Activated CD4-positive, alpha-beta T cell treated with anti-CD3 and anti-CD28 coated beads for 24 hours (primary cell): ENCODE measurements around the gene EME2.

ENCODE experiments used
- DNase-seq, 2 donors: peaks; one replicate each; pipeline ENCODE4 v3.0.0-alpha.2; 2020; ENCODE audit warnings: low read depth in 2 of 2

The EME2 gene

DNA sequence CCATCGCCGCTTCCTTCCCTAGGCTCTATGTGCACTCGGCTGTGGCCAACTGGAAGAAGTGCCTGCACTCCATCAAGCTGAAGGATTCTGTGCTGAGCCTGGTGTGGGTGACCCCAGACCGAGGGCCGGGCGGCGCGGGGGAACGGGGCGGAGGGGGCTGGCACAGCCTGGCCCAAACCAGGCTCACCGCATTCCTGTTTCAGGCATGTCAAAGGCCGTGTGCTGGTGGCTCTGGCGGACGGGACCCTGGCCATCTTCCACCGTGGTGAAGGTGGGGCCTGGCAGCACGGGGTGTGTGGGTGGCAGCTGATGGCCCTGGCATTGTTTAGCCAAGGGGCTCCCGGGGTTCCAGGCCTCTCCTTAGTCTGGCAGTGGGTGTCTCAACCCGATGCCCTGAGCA, 5.9 kb upstream of the EME2 start:
- DNase-seq: no peak

DNA sequence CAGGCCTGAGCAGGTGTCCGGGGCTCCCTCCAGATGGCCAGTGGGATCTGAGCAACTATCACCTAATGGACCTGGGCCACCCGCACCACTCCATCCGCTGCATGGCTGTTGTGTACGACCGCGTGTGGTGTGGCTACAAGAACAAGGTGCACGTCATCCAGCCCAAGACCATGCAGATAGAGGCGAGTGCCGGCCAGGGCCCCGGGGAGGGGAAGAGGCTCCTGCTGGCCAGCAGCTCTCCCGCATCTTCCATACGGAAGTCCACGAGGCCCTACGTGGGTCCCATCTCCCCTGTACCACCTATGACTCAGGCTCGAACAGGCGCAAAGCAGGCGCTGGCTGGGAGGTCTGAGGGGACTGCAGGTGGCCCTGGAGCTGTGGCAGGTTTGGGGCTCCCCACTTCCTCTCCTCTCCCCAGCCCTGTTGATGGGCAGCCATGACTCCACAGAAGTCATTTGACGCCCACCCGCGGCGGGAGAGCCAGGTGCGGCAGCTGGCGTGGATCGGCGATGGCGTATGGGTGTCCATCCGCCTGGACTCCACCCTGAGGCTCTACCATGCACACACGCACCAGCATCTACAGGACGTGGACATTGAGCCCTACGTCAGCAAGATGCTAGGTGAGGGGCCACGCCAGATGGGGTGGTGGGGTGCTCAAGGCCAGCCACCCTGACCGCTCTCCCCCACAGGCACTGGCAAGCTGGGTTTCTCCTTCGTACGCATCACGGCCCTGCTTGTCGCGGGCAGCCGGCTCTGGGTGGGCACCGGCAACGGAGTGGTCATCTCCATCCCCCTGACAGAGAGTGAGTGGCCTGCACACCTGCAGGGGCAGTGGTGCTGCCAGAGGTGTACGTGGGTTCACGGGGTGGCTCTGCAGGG, 5.3 kb upstream of the EME2 start:
- DNase-seq: no peak

DNA sequence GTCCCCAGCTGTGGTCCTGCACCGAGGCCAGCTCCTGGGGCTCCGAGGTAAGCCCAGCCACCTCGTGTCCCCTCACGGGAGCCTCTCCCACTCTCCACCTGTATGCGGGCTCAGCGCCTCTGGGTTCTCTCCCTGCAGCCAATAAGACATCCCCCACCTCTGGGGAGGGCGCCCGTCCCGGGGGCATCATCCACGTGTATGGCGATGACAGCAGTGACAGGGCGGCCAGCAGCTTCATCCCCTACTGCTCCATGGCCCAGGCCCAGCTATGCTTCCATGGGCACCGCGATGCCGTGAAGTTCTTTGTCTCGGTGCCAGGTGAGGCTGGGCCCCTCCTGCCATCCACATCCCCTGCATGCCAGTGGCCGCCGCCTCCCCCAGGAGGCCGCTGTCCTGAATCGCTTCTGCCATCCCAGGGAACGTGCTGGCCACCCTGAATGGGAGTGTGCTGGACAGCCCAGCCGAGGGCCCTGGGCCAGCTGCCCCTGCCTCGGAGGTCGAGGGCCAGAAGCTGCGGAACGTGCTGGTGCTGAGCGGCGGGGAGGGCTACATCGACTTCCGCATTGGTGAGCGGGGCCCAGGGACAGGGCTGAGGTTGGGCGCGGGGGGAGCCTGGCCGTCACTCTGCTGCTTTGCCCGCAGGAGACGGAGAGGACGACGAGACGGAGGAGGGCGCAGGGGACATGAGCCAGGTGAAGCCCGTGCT, 4.4 kb upstream of the EME2 start:
- no peak for DNase-seq

DNA sequence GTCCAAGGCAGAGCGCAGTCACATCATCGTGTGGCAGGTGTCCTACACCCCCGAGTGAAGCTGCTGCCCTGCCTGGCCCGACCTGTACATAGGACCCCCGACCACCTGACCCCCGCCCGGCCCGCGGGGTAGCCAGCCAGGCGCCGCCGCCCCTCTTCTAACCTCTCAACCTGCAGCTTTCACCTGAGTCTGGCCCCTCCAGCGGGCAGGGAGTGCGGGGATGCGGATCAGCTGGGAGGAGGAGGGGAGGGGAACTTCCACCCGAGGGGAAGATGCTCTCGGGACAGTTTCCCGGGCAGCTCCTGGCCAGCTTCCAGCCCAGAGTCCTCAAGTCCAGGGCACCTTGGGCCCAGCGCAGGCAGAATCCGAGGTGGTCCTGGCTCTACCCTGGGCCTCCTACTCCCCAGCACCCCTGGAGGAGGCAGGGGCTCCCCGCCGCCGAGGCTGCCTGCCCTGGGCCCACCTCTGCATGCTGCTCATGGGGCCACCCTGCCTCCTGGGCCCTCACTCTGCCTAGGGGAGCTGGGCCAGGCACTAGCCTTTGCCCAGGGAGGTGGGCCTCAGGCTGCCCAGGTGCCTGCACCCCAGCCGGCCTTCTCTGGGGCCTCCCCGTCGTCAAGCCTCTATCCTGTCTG, 3.7 kb upstream of the EME2 start:
- DNase-seq: no peak

DNA sequence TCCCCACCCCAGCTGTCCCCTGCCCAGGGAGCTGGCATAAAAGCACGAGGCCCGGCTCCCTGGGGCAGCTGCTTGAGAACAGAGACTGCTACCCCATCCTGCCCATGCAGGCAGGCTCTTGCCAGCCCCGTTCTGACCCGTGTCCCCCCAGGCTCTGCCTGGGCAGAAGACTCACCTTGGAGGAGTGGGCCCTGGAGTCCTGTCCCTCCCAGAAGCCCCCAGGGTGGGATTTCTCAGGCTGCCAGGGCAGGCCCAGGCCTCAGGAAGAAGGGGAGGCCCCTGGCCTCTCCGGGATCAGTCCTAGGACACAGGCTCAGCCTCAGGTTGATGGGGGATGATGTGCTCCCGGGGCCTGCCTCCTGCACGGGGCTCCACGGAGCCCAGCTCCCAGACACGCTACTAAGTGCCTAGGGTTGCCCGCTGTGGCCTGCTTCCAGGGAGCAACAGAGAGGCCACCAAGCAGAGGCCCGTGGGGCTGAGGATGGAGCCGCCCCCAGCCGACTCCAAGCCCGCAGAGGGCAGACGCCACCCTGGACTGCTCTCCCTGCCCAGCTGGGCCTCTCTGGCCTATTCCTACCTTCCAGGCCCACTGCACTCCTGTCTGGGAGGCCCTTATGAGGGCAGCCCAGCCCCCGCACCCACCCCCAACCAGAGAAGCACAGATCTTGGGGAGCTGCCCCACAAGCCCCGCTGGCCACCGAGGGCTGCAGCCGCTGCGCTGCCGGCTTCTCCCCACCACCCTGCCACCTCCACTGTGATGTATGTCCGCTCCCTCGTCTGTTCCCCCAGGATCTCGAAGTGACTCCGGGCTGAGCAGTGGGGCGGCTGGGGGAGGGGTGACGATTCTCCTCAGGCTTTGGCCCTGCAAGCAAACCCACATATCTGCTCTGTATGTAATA, 3.0 kb upstream of the EME2 start:
- DNase-seq: no peak

DNA sequence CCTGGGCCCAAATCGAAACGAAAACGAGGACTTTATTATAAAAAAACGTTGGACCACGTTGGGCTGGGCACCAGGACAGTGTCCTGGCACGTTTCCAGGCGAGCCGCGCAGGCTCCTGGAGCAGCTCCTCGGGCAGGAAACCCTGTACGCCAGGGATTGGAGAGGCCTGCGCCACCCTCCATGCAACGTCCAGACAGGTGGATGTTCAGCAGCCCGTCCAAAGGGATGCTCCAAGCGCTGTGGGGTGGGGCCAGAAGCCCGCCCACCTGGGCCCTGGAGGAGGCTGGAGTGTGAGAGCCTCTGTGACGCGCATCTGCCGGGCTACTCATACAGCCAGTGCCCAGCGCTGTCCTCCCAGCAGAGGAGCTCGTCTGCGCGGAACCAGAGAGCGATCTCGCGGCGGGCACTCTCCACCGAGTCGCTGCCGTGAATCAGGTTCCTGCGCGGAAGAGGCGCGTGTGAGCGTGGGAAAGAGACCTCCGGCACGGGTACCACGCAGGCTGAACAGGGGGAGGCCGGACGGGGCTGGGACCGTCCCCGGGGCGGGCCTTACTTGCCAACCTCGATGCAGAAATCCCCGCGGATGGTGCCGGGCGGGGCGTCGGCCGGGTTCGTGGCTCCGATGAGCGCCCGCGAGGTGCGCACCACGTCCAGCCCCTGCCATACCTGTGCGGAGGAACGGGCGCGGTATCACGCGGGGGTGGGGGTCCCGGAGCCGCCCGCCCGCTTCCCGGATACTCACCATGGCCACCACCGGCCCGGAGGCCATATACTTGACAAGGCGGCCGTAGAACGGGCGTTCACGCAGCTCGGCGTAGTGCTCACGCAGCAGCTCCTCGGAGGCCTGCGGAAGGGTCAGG, 2.1 kb upstream of the EME2 start:
- DNase-seq: peak in 1 of 2 donors; percentile 53

DNA sequence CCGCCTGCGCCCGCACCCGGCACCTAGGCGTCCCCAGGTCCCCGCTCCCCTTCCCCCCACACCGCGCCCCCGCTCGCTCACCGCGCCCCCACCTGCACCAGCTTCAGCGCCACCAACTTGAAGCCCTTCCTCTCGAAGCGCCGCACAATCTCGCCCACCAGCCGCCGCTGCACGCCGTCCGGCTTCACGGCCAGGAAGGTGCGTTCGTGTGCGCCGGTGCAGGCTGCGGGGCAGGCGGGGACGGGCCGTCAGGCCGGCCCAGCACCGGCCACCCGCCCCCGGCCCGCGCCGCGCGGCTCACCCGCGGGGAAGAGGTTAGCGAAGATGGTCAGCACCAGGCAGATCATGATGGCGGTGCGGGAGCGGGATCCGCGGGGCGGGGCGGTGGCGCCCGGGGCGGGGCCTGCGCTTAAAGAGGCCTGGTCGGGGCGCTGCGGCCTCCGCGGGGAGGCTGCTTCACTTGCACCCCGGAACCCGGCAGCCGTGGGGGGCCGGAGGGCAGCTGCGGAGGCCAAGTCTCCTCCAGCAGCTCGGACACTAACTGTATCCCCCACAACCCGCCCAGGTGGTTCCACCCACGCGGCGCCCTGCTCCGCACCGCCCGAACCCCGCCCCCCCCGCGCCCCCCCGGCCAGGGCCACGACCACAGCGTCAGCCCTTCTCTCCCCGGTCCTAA, 1.3 kb upstream of the EME2 start, which contains the start of gene NME3:
Gene NME3 (minus strand): TSS at position 356 of the 676 bp plus-strand sequence. CDS start 9 bp downstream, at position 347.
- DNase-seq: peak; percentile 66 to 69

DNA sequence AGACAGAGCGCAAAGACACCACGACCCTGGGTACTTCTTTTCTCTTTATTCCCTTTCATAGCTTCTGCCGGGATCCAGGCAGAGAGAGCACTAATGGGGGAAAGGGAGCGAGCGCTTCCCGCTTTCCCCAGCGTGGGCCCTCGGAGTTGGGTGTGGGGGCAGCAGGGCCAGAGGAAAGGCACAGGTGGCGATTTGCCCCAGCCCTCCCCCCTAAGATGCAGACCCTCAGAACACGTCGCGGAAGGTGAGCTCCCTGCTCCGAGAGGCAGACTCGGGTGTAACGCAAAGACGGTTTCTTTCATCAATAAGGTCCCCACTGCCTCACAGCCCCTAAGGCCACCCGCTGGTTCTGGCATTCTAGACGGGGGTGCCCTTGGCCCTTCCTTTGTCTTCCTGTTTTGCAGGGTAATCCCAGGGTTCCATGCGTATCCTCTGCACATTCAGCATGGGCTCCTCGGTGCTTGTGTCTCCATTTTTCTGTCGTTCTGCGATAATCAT, 697 bp upstream of the EME2 start:
- DNase-seq: no peak

DNA sequence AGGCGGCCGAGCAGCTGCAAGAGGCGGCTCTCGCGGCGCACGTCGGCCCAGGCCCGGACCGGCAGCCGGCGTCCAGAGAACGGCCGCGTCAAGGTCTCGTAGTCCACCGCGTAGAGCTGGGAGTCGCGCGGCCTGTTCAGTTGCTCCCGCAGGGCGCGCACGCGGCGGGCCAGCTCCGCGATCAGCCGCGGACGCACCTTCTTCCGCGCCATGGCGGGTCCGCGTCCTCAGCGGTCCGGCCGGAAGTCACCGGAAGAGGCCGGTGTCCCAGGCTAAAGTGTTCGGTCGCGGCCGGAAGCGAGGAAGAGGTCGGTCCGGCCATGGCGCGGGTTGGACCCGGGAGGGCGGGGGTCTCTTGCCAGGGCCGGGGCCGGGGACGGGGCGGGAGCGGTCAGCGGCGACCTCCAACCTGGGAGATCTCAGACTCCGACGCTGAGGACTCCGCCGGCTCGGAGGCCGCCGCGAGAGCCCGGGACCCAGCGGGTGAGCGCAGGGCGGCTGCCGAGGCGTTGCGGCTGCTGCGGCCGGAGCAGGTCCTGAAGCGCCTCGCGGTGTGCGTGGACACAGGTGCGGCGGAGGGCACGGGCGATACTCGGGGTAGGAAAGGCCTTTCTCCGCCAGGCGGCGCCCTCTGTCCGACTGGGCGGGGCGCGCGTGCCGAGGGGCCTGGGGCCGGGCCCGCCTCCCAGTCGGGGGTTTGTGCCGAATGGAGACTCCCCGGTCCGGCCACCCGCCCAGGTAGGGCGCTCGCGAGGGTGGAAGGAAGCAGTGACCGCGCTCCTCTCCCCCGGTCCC, 495 bp downstream of the EME2 start, which contains the start of gene MRPS34:
Gene MRPS34 (minus strand): TSS at position 227 of the 795 bp plus-strand sequence. CDS start 15 bp downstream, at position 212.
- DNase-seq: peak; percentile 69 to 76

DNA sequence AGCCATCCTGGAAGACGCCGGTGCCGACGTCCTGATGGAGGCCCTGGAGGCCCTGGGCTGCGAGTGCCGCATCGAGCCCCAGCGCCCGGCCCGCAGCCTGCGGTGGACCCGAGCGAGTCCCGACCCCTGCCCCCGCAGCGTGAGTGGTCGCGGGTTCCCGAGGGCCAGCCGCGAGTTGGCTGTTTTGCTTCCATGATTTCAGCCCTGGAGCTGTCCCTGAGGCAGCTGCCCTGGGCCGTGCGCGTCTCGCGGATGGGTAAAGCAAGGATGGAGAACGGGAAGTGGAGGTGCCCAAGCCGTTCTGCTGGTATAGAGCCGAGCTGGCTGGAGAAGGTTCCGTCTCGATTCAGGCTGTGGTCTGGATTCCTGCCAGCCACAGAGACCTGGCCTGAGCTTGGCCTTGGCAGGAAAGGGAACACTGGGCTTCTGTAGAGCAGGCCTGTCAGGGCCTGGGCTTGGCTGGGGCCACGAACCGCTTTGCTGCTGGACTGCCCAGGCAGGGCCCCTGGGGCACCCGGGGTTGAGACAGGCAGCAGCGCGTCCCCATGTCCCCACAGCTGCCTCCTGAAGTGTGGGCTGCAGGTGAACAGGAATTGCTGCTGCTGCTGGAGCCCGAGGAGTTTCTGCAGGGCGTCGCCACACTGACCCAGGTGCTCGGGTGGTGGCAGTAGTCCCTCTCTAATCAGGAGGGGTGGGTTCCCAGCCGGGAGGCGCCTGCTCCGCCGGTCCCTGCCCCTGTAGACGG, 1.3 kb downstream of the EME2 start:
- no peak for DNase-seq

DNA sequence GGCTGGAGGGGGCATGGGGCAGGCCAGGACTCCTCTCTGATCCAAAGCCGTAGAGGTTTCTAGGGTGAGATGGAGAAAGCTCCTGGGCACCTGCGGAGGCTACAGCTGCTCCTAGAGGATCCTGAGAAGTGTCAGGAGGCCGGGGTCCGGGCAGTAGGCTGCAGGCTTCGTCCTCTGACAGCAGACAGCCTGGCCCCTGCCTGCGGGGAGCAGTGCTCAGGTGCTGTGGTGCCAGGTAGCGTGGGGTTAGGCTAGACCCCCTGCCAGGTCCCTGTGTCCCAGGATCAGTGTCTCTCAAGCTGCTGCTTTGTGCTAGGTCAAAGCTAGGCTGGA, 1.8 kb downstream of the EME2 start:
- no peak for DNase-seq

DNA sequence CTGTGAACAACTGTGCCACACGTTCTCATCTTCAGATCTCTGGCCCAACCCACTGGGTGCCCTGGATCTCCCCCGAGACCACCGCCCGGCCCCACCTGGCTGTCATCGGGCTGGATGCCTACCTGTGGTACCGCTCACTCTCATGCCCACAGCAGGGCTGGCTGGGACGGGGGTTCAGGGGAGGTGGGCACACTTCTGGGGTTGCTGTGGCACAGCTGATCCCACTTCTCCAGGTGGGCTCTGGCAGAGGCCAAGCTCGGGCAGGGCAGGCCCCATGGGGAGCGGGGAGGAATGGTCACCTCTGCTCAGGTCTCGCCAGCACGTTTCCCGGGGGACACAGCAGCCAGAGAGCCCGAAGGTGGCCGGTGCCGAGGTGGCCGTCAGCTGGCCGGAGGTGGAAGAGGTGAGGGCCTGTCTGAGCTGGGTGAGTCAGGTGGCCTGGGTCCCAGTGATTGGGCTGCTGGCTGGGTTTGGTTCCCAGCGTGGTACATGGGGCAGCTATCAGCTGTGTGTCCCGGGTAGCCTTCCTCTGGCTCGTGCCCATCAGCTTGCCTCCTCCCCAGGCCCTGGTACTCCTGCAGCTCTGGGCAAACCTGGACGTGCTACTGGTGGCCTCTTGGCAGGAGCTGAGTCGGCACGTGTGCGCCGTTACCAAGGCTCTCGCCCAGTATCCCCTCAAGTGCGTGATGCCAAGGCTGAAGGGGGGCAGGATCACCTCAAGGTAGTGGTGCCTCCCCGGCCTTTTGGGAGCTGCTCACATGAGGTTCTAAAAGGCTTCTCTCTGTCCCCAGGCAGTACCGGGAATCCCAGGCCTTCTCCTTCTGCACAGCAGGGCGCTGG, 2.6 kb downstream of the EME2 start:
- no peak for DNase-seq

DNA sequence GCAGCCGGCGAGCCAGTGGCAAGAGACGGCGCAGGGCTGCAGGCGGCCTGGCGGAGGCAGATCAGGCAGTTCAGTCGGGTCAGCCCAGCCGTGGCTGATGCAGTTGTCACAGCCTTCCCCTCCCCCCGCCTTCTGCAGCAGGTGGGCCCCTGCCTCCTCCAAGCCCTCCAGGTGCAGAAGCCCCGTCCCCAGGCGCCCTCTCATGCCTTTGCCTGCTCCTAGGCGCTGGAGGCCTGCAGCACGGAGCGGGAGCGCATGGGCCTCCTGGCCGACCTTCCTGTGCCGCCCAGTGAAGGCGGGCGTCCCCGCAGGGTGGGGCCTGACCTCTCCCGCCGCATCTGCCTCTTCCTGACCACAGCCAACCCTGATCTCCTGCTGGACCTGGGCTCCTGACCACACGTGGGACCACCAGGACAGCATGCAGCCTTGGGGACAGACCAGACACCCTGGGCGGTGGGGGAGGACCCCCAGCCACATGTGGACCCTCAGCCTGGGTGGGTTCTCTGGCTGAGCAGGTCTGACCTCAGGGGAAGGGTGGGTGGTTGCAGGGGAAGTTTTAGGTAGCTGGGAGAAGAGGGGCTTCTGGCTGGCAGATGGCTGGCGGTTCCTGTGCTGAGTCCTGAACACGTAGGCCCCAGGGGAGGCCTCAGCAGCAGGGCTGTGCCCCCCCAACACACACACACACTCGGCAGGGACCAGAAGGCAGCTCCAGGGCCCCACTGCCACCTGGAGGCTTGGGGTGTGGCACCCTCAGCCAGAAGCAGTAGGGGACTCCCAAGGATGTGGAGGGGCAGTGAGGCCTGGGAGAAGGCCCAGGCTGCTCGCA, 3.4 kb downstream of the EME2 start:
- no peak for DNase-seq

DNA sequence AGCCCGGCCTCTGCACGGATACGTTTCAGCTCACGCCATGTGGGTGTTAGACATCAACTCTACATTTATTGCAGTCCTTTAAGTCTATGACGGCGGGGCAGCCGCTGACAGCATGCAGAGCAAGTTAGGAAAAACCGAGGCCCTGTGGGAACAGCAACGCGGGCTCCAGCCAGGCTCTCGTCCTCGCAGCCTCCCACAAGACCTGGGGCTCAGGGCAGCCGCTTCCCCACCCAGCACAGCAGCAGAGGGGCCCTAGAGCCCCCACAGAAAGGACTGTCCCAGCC, 4.0 kb downstream of the EME2 start:
- DNase-seq: no peak

DNA sequence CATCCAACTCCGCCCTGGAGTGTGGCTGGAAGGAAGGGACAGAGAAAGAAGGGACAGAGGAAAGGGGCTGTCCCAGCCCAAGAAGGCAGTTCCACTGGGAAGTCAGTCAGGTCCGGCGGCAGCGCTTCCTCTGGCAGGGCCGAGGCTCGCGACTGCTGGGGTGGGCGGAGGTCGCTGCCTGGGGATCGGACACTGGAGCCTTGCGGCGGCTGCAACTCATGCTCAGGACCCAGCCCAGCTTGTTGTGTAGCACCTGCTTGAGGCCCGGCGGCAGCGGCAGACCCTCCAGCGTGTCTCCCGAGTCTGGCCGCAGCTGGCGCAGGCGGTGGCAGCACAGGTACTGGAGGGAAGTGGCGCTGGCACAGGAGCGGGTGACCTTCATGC, 4.4 kb downstream of the EME2 start:
- DNase-seq: no peak

DNA sequence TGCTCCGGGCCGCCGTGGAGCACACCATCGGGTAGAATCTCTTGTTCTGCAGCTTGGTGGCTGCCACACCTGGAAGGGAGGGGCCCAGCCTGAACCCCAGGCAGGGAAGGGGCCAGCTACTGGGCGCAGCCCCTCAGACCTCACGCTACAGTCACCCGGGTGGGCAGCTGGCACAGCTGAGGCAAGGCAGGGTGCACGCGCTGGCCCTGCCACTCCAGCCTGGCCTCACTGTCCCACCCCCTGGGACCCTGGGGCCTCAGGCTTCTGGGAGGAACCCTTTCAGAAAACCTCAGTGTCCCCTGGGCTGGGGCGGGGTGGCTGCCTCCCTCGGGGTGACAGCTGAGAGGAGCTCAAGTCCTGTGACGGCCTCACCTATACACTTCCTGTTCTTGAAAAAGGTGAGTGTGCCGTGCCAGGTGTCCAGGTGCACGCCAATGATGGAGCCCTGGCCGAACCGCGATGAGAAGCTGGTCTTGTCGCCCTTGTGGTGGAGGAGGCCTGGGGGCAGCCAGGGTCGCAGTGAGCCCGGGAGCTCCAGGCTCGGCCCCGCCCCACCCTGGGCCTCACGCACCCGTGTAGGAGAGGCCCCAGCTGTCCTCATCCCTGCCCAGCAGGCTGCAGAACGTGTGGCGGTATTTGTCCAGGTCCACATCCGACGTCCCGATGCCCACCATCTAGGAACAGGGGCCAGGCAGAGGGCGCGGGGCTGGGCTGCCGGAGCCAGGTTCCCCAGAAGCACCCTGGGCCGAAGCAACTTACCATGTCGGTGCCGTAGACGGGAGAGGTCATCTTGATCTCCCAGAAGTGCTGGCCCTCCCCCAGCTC, 5.0 kb downstream of the EME2 start:
- DNase-seq: no peak
